ENCODE results near the gene UGGT1. TPM values are rescaled to one million over a fixed set of nuclear protein-coding genes. Genes with fewer than 3 reads are reported as not detected.

UGGT1 gene
- total RNA-seq, 5 donors from 2014 or later (not counting 1 experiment from before 2014, with no cell fraction given) = 46.0 to 50.8 (median 48.4) TPM

GRCh38 chr2:128179461-128179755 lies 88.4 kb downstream of the UGGT1 start:
- ChIA-PET CTCF (no interaction called here), POLR2A (interaction anchor here in 1 of 2 donors (0.6 kb wide), 1 partner anchor 9 kb away, joined by 3 read pairs; no protein-coding TSS in a partner anchor)
- no peak overlapping the region for H3K4me3 Mint-ChIP-seq
- no peaks in the 10 kb centered on the region for H3K9me3 Mint-ChIP-seq
- no peaks in the 10 kb centered on the region for H3K4me1 Mint-ChIP-seq
- Histone ChIP-seq H3K36me3 (ENCODE audit: control insufficient read depth in 2 of 2, extremely low read depth in 1 of 2, insufficient read depth in 1 of 2, low read length in 1 of 2) (peaks cover 3 to 84% of the 10 kb centered on the region in 2 donors), H3K27me3 (replicated peaks in 1 of 2; ENCODE audit: control insufficient read depth in 2 of 2, extremely low read depth in 1 of 2, insufficient read depth in 2 of 2, low read length in 1 of 2) (no peaks in the 10 kb centered on the region), H3K4me1 (ENCODE audit: control insufficient read depth in 1 of 2, extremely low read depth in 1 of 2, insufficient read depth in 2 of 2, low read length in 2 of 2) (no peaks in the 10 kb centered on the region), H3K27ac (ENCODE audit: low read length) (no peak overlapping the region), H3K9me3 (no peaks in the 10 kb centered on the region), H3K4me3 (ENCODE audit: control insufficient read depth in 1 of 2, extremely low read depth in 1 of 2, low read length in 1 of 2) (no peak overlapping the region)
- H3K27me3 Mint-ChIP-seq = no peaks in the 10 kb centered on the region
- no peak overlapping the region for H3K27ac Mint-ChIP-seq
- no peak for ATAC-seq (replicated peaks in 1 of 4)
- DNase-seq = no peak
- H3K36me3 Mint-ChIP-seq = peaks cover 82% of the 10 kb centered on the region
- WGBS (ENCODE audit: insufficient coverage) = no CpG with 5 or more reads among the region's 4 CpGs

GRCh38 chr2:128180031-128180430 lies 89.0 kb downstream of the UGGT1 start:
- no peak for ATAC-seq (replicated peaks in 1 of 4)
- no peaks in the 10 kb centered on the region for H3K4me1 ChIP-seq (ENCODE audit: control insufficient read depth in 1 of 2, extremely low read depth in 1 of 2, insufficient read depth in 2 of 2, low read length in 2 of 2)

GRCh38 chr2:128185576-128185975 lies 94.6 kb downstream of the UGGT1 start:
- no peak for ATAC-seq (replicated peaks in 1 of 4)
- H3K27me3 ChIP-seq (replicated peaks in 1 of 2; ENCODE audit: control insufficient read depth in 2 of 2, extremely low read depth in 1 of 2, insufficient read depth in 2 of 2, low read length in 1 of 2) = no peaks in the 10 kb centered on the region
- POLR2A ChIA-PET = interaction anchor here in 1 of 2 donors (0.6 kb wide), 2 partner anchors 167 to 1716 kb away, joined by 4 to 13 read pairs; no protein-coding TSS in a partner anchor

More at GRCh38 chr2:128180031-128180430, 89.0 kb downstream of the UGGT1 start:
- peaks cover 79% of the 10 kb centered on the region for H3K36me3 Mint-ChIP-seq
- no peaks in the 10 kb centered on the region for H3K27me3 Mint-ChIP-seq
- H3K4me1 Mint-ChIP-seq = no peaks in the 10 kb centered on the region
- Histone ChIP-seq H3K27ac (ENCODE audit: low read length) (no peak overlapping the region), H3K4me3 (ENCODE audit: control insufficient read depth in 1 of 2, extremely low read depth in 1 of 2, low read length in 1 of 2) (no peak overlapping the region), H3K36me3 (ENCODE audit: control insufficient read depth in 2 of 2, extremely low read depth in 1 of 2, insufficient read depth in 1 of 2, low read length in 1 of 2) (peaks cover 3 to 83% of the 10 kb centered on the region in 2 donors), H3K27me3 (replicated peaks in 1 of 2; ENCODE audit: control insufficient read depth in 2 of 2, extremely low read depth in 1 of 2, insufficient read depth in 2 of 2, low read length in 1 of 2) (no peaks in the 10 kb centered on the region), H3K9me3 (no peaks in the 10 kb centered on the region)
- no peak overlapping the region for H3K27ac Mint-ChIP-seq
- POLR2A ChIA-PET = interaction anchor here in 1 of 2 donors (0.6 kb wide), 1 partner anchor 8 kb away, joined by 3 read pairs; no protein-coding TSS in a partner anchor
- CTCF ChIA-PET = no interaction called here
- DNase-seq = no peak
- H3K4me3 Mint-ChIP-seq = no peak overlapping the region
- H3K9me3 Mint-ChIP-seq = no peaks in the 10 kb centered on the region
- no CpG with 5 or more reads among the region's 4 CpGs for whole genome bisulfite sequencing (ENCODE audit: insufficient coverage)

GRCh38 chr2:128187032-128187654 lies 96.1 kb downstream of the UGGT1 start:
- DNase-seq = no peak
- H3K27me3 ChIP-seq (replicated peaks in 1 of 2; ENCODE audit: control insufficient read depth in 2 of 2, extremely low read depth in 1 of 2, insufficient read depth in 2 of 2, low read length in 1 of 2) = no peaks in the 10 kb centered on the region
- CTCF ChIA-PET = no interaction called here
- H3K36me3 Mint-ChIP-seq = peaks cover 71% of the 10 kb centered on the region
- WGBS (ENCODE audit: insufficient coverage) = 100% methylated on average over 3 of the region's 9 CpGs
- no peaks in the 10 kb centered on the region for H3K9me3 Mint-ChIP-seq
- H3K4me3 Mint-ChIP-seq = no peak overlapping the region
- H3K36me3 ChIP-seq (ENCODE audit: control insufficient read depth in 2 of 2, extremely low read depth in 1 of 2, insufficient read depth in 1 of 2, low read length in 1 of 2) = peaks cover 12 to 81% of the 10 kb centered on the region in 2 donors
- no peak overlapping the region for H3K27ac ChIP-seq (ENCODE audit: low read length)
- no peaks in the 10 kb centered on the region for H3K4me1 ChIP-seq (ENCODE audit: control insufficient read depth in 1 of 2, extremely low read depth in 1 of 2, insufficient read depth in 2 of 2, low read length in 2 of 2)
- H3K27ac Mint-ChIP-seq = peak overlapping the region in 1 of 2 donors; percentile 12
- no peak overlapping the region for H3K4me3 ChIP-seq (ENCODE audit: control insufficient read depth in 1 of 2, extremely low read depth in 1 of 2, low read length in 1 of 2)
- no peak for ATAC-seq (replicated peaks in 1 of 4)
- peaks cover 0 to 3% (median 0%) of the 10 kb centered on the region in 3 donors for H3K4me1 Mint-ChIP-seq
- no peaks in the 10 kb centered on the region for H3K27me3 Mint-ChIP-seq
- POLR2A ChIA-PET = no interaction called here
- H3K9me3 ChIP-seq = no peaks in the 10 kb centered on the region

More at GRCh38 chr2:128185576-128185975, 94.6 kb downstream of the UGGT1 start:
- Mint-ChIP-seq H3K27ac (no peak overlapping the region), H3K9me3 (no peaks in the 10 kb centered on the region), H3K27me3 (no peaks in the 10 kb centered on the region), H3K4me1 (no peaks in the 10 kb centered on the region), H3K4me3 (no peak overlapping the region), H3K36me3 (peaks cover 72% of the 10 kb centered on the region)
- no peak overlapping the region for H3K4me3 ChIP-seq (ENCODE audit: control insufficient read depth in 1 of 2, extremely low read depth in 1 of 2, low read length in 1 of 2)
- WGBS (ENCODE audit: insufficient coverage) = 100% methylated on average over 1 of the region's 6 CpGs
- CTCF ChIA-PET = interaction anchor here in 1 of 2 donors (0.6 kb wide), 1 partner anchor 679 kb away, joined by 3 read pairs; no protein-coding TSS in a partner anchor
- no peak for DNase-seq
- H3K27ac ChIP-seq (ENCODE audit: low read length) = no peak overlapping the region
- H3K36me3 ChIP-seq (ENCODE audit: control insufficient read depth in 2 of 2, extremely low read depth in 1 of 2, insufficient read depth in 1 of 2, low read length in 1 of 2) = peaks cover 9 to 78% of the 10 kb centered on the region in 2 donors
- H3K4me1 ChIP-seq (ENCODE audit: control insufficient read depth in 1 of 2, extremely low read depth in 1 of 2, insufficient read depth in 2 of 2, low read length in 2 of 2) = no peaks in the 10 kb centered on the region
- no peaks in the 10 kb centered on the region for H3K9me3 ChIP-seq

- Mint-ChIP-seq H3K27me3 (no peaks in the 10 kb centered on the region), H3K9me3 (no peaks in the 10 kb centered on the region), H3K27ac (peak overlapping the region; percentile 37 to 92), H3K36me3 (peaks cover 21% of the 10 kb centered on the region), H3K4me3 (peak overlapping the region; percentile 21 to 62 (median 35)), H3K4me1 (peaks cover 31 to 40% (median 33%) of the 10 kb centered on the region in 3 donors)
- DNase-seq (no peak), ATAC-seq (replicated peaks in 1 of 4) (peak in 2 of 4 experiments; percentile 25 to 33)
- H3K4me1 ChIP-seq (ENCODE audit: control insufficient read depth in 1 of 2, extremely low read depth in 1 of 2, insufficient read depth in 2 of 2, low read length in 2 of 2) = peaks cover 0 to 21% of the 10 kb centered on the region in 2 experiments
- peaks cover 7 to 13% of the 10 kb centered on the region in 2 donors for H3K36me3 ChIP-seq (ENCODE audit: control insufficient read depth in 2 of 2, extremely low read depth in 1 of 2, insufficient read depth in 1 of 2, low read length in 1 of 2)
- WGBS (ENCODE audit: insufficient coverage) = 96% methylated on average over 3 of the region's 6 CpGs
- H3K27ac ChIP-seq (ENCODE audit: low read length) = no peak overlapping the region
- CTCF ChIA-PET = no interaction called here
- H3K9me3 ChIP-seq = no peaks in the 10 kb centered on the region
- POLR2A ChIA-PET = no interaction called here
- no peak overlapping the region for H3K4me3 ChIP-seq (ENCODE audit: control insufficient read depth in 1 of 2, extremely low read depth in 1 of 2, low read length in 1 of 2)
- no peaks in the 10 kb centered on the region for H3K27me3 ChIP-seq (replicated peaks in 1 of 2; ENCODE audit: control insufficient read depth in 2 of 2, extremely low read depth in 1 of 2, insufficient read depth in 2 of 2, low read length in 1 of 2)
These were observed 104.5 kb downstream of the UGGT1 start for GRCh38 chr2:128195435-128195984.

GRCh38 chr2:128196026-128196425 lies 105.0 kb downstream of the UGGT1 start:
- Histone ChIP-seq H3K9me3 (no peaks in the 10 kb centered on the region), H3K4me3 (ENCODE audit: control insufficient read depth in 1 of 2, extremely low read depth in 1 of 2, low read length in 1 of 2) (no peak overlapping the region), H3K36me3 (ENCODE audit: control insufficient read depth in 2 of 2, extremely low read depth in 1 of 2, insufficient read depth in 1 of 2, low read length in 1 of 2) (peaks cover 3 to 8% of the 10 kb centered on the region in 2 donors), H3K27ac (ENCODE audit: low read length) (no peak overlapping the region), H3K4me1 (ENCODE audit: control insufficient read depth in 1 of 2, extremely low read depth in 1 of 2, insufficient read depth in 2 of 2, low read length in 2 of 2) (peaks cover 0 to 21% of the 10 kb centered on the region in 2 experiments), H3K27me3 (replicated peaks in 1 of 2; ENCODE audit: control insufficient read depth in 2 of 2, extremely low read depth in 1 of 2, insufficient read depth in 2 of 2, low read length in 1 of 2) (no peaks in the 10 kb centered on the region)
- H3K27me3 Mint-ChIP-seq = no peaks in the 10 kb centered on the region
- H3K27ac Mint-ChIP-seq = peak overlapping the region; percentile 56 to 92
- H3K36me3 Mint-ChIP-seq = peaks cover 15% of the 10 kb centered on the region
- ChIA-PET CTCF (no interaction called here), POLR2A (no interaction called here)
- H3K9me3 Mint-ChIP-seq = no peaks in the 10 kb centered on the region
- H3K4me1 Mint-ChIP-seq = peaks cover 31 to 40% (median 33%) of the 10 kb centered on the region in 3 donors
- H3K4me3 Mint-ChIP-seq = peak overlapping the region in 1 of 3 donors; percentile 62
- DNase-seq (no peak), ATAC-seq (replicated peaks in 1 of 4) (peak in 2 of 4 experiments; percentile 12 to 19)
- 83% methylated on average over 5 of the region's 5 CpGs for WGBS (ENCODE audit: insufficient coverage)
